NCI-H2171 treated with DMSO at 0.1 percent for 48 hours (cell line): ENCODE results near the gene SIRT7.

ENCODE experiments used
- DNase-seq: peaks from one replicate; lab custom pipeline; 2025; lab: John Stamatoyannopoulos, UW

SIRT7 gene

DNA sequence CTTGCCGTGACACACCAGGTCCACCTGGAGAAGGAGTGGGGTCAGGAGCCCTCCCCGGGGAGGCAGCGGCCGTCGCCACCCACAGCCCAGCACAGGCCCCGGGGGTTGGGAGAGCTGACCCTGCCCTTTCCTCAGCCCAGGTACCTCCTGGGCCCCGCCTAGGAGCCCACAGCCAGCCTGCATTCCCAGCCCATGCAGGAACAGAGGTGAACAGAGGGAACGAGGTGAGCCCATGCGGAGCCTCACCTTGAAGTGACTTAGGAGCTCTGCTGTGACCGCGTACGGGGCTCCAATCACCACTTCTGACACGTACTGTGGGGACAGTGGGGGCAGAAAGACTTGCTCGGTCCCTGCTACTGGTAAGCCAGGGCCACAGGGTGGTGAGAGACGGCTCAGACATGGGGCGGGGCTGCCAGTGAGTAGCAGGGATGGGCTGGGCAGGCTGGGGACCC lies 12.5 kb downstream of the SIRT7 start:
- no peak for DNase-seq

DNA sequence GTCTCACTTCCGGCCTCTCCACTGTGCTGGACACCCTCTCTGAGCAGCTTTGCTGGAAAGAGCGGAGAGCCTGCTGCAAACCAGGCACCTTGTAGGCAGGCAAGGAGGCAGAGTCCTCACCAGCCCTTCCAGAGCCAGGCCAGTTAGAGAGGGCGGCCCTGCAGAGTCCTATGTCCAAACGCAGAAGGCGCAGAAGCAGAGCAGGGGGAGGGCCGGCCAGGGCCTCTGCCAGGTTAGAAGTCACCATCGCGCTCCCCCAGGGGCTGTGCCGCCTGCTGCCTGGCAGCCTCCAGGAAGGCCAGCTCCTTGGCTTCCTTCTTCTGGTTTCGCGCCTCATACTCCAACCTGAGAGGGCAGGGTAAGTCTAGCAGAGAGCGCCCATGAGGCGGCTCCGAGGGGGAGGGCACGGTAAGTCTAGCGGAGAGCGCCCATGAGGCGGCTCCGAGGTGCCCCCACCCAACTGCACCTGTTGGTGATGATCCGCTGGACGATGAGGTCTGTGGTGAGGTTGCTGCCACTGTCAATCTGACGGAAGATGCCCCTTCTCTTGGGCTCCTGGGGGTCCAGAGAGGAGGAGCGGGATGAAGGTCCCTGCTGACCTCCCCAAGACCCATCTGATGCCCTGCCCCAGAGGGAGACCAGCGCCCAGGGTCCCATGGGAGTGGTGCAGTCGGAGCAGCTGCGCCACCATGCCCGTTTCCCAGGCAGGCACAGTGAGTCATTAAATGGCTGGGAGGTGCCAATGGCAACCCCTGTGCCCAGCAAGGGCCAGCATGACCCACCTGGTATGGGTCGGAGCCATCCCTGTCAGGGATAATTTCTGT lies 13.2 kb downstream of the SIRT7 start:
- no peak for DNase-seq

DNA sequence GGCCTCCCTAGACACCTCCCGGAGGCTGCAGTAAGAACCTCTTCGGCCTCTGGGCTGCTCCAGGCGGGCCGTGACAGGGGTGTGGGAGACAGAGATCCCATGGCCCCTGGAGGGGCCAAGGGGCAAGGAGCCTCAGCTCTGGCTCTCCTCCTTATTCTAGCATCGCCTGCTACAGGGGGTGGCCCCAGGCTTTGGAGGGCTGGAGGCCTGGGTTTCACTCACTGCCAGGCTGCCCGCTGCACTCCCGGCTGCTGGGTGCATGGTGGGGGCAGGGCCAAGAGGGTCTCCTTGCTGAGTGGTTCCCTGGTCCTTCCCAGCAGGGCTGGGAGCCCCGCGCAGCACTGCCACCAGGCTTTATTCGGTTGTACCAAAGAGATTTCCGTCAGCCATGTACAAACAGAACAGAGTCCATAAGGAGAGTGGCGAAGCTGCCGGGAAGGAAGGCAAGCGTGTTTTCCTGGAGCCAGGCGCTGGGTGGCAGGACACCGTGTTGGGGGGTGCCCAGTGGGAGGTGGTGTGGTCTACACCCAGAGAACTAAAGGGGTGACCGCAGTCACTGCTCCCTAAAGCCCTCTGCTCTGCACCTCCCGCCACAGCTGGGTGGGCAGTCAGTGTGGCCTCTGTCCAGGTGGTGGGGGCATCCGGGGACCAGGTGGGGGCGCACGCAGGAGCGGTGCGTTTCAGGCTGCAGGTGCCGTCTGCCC lies 13.9 kb downstream of the SIRT7 start:
- no peak for DNase-seq

DNA sequence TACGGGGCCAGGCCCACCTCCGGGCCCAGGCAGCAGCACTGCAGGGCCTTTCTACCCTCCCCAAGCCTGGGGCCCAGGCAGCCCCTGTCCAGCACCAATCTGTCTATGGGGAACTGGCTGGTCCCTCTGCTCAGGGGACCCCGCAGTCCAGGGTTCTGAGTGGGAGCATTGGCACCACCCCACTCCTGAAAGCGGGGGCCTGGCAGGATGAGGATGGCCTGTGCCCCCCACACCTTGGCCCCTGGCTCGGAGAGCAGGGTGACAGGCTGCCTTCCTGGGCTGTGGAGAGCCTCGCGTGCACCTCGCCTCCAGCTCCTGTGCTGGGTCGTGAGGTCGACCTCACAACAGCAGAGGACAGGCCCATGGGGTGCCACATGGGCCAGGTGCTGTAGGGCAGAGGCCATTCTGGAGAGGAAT lies 14.6 kb downstream of the SIRT7 start:
- no peak for DNase-seq

DNA sequence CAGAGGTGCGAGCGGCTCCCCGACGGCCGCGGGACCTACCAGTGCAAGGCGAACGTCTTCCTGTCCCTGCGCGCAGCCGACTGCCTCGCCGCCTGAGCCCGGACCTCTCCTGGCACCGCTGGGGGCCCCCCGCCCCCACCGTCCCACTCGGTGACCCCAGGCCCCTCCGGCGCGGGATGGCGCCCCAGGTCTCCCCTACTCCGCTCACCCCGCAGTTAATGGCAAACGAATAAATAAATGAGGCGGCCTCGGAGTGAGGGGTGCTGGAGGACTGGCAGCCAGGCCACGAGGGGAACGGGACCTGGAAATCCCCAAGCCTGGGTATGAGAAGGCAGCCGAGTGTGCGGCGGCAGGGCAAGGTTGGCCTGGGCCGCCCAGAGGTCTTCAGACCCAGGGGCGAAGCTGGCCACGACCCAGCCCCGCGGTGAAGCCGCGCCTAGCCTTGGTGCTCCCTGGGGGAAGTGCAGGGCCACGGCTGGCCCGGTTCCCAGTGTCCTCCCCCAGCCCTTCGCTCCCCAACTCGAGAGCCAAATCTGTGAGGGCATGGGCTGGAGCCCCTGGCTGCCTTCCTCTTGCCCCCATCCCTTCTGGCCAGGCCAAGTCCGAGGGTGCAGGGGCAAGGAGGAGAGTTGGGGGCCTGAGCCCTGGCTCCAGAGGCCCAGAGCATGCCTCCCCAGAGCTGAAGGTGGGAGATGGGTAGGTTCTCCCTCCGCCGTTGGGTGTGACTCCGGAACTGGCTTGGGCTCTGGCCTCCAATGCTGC lies 15.1 kb downstream of the SIRT7 start:
- DNase-seq = no peak

DNA sequence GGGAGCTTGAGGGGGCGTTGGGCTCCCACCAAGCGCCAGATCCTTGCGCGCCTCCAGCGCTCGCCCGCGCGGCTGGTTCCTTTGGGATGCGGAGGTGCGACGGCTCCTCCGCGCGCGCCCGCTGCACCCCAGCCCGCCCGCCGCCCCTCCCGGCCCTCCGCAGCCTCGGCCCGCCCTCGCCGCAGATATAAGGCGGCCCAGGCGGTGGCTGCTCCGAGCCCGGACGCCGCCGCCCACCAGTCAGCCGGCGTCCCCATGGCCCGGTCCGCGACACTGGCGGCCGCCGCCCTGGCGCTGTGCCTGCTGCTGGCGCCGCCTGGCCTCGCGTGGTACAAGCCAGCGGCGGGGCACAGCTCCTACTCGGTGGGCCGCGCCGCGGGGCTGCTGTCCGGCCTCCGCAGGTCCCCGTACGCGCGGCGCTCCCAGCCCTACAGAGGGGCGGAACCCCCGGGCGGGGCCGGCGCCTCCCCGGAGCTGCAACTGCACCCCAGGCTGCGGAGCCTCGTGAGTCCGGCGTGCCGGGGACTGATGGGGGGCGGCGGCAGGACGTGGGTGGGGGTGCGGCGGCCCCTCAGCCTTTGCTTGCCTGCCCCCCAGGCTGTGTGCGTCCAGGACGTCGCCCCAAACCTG lies 15.8 kb downstream of the SIRT7 start, which contains the start of gene NPB:
Gene NPB, plus strand, starts transcription at position 216 of the 630 bp plus-strand sequence. Its CDS starts 40 bp downstream, at position 256.
- peak; percentile 10 for DNase-seq

DNA sequence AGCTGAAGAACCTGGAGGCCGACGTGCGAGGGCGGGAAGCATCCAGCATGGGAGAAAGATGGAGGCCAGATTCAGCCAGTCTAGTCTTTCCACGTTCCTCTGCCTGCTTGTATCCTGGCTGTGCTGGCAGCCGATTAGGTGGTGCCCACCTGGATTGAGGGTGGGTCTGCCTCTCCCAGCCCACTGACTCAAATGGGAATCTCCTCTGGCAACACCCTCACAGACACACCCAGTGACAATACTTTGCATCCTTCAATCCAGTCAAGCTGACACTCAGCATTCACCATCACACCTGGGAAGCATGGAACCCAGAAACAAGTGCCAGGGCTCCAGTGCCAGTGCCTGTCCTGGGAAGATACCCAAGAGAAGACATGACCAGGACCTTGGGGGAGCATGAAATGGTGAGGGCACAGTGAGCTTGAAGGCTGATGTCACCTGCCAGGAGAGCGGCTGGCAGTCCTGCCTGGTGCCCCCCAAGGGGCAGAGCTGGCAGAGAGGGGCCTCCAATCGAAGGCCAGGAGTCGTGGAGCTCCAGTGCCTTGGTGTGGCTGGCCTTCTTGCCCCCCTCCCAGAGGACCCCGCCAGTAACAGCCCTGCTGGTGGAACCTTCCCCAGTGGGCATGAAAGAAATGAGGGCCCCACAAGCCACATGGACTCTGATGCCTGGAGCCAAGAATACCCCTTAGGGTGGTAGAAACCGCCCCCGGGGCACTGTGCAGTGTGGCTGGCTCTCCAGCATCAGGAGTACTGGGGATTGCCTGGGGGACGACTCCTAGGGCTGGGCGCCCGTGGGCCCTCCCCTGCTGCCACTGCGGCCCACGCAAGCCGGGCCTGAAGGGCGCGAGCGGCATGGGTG lies 16.6 kb downstream of the SIRT7 start:
- no peak for DNase-seq

DNA sequence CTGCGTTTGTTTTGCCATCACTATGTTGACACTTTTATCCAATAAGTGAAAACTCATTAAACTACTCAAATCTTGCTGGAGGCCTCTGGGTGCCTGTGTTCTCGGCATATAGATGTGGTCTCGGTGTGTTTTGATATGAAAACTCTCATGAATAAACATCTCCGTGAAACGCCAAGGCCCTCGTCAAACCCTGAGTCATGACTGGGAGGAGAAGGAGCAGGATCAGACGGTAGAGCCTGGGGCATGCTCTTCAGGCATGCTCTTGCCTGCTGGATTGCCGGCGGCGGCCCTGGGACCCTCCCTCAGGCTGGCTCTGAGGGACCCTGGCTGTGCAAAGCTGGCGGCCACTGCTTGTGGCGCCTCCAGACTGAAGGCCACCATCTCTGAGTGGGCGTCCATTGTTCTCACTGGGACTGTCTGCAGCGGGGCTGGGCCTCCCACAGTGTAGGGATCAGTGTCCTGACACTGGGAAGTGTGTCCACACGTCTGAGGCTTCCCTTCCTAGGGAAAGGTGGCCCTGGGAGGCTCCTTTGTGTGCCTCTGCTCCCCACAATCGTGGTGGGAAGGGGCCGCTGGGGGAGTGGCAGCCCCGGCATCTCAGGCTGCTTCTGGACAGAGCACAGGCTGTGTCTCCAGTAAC lies 17.7 kb downstream of the SIRT7 start:
- DNase-seq = no peak

DNA sequence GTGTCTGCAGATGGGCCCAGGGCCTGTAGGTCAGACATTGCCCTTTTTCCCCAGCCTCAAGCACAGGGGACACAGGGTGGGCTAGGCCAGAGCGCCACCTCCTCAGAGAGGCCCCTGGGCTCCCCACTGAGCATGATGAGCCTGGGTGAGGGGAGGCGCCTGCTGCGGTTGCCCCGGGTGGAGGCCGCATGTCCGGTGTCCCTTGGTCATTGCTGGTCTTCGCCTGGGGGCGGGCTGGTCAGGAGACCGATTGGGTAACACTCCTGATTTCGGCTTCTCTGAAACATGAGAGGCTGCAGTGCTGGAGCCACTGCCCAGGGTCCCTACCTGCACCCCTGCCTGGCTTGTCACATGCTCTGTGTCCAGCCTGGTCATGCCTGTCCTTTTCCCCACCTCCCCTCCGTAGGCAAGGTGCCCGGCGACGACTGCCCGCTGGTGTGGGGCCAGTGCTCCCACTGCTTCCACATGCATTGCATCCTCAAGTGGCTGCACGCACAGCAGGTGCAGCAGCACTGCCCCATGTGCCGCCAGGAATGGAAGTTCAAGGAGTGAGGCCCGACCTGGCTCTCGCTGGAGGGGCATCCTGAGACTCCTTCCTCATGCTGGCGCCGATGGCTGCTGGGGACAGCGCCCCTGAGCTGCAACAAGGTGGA lies 18.3 kb downstream of the SIRT7 start:
- no peak for DNase-seq

DNA sequence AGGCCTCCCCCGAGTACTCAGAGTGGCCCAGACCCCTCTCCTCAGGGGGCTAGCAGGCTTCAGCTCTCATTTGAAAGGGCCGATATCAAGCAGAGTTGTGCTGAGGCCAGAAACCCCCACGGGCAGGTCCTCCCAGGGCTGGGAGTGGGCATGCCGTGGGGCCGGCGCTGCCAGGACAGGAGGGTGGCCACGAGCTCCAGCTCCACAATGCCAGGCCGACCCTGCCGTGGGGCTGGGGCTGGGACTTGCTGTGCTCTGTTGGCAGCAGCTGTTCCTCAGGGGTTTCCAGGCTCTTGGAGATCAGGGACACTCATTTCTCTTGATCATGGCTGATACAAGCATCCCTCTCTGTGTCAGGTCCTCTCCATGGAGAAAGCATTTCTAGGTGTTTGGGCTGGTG lies 19.1 kb downstream of the SIRT7 start:
- no peak for DNase-seq

DNA sequence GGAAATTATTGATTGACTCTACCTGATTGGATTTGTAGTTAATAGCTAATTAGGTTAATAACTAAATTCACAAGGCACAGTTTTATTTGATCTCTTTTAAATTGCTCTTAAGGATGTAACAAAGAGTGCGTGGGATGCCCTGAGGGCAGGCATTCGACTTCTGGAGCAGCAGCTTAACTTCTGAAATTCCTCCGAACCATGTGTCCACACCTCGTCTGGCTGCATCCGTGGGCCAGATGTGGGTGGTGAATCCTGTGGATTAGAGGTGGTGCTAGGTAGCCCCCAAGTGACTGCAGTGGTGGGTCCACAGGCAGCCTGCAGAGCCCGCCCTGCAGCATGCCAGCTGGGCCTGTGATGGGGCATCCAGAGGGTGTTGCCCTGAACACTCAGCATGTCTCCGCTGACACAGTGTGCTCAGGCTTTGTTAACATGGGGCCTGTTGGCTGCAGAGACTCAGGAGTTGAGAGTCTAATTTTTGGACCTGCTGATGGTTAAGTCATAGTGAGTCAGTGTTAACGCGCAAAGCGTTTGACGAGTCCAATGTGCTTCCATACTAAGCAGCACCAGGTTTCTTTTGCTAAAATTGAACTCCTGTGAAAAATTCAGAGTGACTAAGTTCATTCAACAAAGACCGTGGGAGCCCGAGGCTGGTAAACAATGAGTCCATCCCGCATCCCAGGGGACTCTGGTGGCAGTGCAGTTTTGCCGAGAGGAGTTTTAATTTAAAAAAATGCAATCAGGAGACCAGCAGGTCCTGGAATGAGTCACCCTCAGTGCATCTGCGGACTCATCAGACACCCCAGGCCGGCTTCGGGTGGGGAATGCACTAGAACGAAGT lies 19.7 kb downstream of the SIRT7 start:
- no peak for DNase-seq

DNA sequence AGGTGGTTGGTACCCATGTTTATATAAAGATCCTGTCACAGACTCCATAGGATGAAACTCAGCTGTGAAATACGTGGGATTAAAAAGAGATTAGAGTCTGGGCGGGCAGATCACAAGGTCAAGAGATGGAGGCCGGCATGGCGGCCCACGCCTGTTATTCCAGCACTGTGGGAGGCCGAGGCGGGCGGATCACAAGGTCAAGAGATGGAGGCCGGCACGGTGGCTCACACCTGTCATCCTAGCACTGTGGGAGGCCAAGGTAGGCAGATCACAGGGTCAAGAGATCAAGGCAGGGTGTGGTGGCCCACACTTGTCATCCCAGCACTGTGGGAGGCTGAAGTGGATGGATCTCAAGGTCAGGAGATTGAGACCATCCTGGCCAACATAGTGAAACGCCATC lies 22.6 kb downstream of the SIRT7 start:
- DNase-seq = no peak

DNA sequence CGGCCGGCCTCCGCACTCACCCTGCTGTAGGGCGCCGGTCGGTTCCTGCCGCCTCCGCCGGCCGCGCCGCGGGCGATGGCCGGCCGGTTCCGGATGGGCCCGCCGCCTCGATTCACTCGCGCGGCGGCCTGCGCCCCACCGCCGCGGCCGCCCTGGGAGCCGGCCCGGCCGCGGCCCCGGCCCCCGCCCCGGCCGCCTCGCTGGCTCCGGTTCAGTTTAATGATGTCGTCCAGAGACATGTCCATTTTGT lies 26.7 kb downstream of the SIRT7 start:
- no peak for DNase-seq

DNA sequence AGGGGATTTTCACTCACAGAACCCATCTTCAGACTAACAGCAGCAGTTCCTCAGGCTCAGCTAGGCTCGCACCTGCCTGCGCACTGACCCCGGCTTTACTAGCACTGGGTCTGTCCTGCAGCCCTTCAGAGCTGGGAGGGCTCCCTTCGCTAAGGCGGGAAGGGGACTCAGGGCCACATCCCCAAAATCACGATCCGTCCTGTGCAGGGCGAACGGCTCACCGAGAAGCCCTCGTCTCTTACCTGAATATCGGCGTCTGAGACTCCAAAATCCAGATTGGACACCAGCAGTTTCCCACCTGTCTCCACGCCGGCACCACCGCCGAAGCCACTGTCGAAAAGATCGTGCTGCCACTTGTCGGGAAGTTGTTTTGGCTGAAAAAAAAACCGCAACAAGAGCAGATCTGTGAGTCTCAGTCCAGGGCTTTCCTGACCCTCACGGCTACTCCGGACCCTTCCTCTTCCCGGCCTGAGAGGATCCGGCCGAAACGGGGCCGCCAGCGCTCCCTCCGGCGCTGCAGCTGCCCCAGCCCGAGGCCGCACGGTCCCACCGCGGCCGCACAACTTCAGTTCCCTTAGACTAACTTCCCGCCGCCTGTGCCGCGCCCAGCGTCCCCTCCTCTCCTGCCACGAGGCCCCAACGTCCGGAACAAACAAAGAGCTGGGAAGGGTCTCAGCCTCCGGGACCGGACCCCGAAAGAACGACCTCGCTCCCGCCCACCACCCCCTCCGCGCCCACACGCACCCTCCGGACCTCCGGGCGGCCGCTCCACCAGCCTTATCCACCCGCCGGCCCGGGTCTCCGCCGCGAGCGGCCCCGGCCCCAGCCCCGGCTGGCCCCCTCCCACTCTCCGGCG lies 27.3 kb downstream of the SIRT7 start:
- DNase-seq = no peak

DNA sequence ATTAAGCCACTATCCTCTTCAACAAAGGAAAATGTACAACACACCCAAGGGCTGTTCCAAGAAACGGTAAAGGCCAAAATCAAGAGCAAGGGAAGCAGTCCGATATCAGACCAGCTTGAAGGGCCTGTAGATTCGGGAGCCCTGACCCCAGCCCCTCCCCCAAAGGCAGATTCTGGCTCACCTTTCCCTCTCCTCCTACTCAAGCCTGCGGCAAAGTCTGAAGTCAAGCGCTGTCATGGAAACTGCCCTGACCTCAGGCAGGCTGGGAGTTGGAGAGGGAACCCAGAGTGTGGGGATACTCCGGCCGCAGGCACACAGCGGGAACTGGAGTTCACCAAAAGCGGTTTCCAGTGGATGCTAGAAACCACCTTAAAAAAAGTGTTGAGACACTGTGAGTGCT lies 28.4 kb downstream of the SIRT7 start:
- no peak for DNase-seq

DNA sequence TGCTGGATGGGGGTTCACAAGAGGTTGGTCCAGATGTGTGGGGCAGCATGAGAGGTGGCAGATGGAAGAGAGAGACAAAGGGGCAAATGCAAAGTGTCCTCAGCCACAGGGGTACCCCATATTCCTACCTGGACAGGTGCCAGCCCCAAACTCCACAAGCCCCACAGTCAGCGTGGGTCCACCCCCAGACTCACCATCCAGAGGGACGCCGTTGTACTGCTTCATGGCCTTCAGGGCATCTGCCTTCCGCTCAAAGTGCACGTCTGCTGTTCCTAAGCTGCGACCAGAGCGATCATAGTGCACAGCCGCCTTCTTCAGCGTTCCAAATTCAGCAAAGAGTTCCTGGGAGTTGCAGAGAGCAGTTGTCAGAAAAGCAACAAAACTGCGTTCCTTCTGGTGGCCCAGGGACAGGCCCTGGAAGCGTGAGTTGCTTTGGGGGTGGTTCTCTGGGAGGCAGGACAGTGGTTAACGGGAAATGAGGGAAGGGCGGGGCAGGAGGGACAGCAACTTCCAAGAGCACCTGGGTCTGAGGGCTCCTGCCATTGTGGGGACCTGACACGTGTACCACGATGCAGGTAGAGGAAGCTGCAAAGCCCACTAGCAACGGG lies 28.9 kb downstream of the SIRT7 start:
- no peak for DNase-seq

DNA sequence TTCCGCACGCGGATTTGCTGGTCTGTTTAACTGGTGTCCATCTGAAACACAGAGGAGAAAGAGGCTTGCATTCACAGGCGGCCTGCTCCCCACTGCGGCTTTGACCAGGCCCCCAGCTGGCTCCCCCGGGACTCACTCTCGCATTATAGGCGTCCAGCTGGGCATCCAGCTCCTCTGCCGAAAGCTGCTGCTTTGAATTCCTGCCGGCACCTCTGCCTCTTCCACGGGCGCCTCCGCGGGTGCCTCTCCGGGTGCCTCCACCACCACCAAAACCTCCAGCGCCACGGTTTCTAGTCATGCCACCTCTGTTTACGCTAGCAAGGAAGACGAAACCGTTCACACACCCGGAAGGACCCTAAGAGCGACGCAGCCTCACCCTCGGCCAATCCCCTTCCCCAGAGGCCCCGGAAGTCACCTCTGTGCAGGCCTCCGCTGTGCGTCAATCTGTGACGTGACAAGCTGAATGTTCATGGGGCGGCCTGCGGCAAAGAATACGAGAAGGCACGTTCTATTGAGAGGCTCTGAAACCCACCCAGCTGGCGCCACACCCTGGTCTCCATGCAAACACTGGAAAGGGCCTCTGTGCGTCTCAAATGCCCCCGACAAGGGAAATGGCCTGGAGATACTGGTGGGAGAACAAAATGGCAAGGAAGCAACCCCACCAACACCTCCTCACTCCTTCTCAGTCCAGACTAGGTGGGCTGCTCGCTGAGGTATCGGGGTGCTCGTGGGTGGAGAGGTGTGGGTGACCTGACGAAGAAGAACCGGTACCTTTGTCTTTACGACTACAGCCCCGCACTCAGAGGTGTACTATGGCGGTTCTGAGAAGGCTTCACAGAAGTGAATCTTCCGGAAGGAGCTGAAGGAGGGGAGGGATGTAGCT lies 29.6 kb downstream of the SIRT7 start:
- no peak for DNase-seq
